Mammary epithelial cell (primary cell): ENCODE measurements around the gene HEATR5B.
"Not testable (repeated sequence)": the region's sequence is repeated elsewhere in the genome, so short reads cannot be mapped to it uniquely, and the experiment has no call there.

Experiments
- EZH2 ChIP-seq: IDR thresholded peaks from 2 replicates; pipeline ENCODE4 v1.6.1; 2012; ENCODE audit warnings: low read length, inconsistent platforms, borderline replicate concordance
- TF ChIP-seq, protein P1 (sequence below), 2 donors: IDR thresholded peaks in 1 of 2; conservative IDR thresholded peaks in 1 of 2; 2 replicates each; pipeline ENCODE4 v1.5.1; 2011 to 2012; ENCODE audit warnings: inconsistent platforms in 2 of 2, low read length in 2 of 2, mild to moderate bottlenecking in 2 of 2, control low read depth in 1 of 2, low read depth in 1 of 2; ENCODE audit not compliant: insufficient read depth in 1 of 2; ENCODE audit errors: extremely low read depth in 1 of 2

DNA sequence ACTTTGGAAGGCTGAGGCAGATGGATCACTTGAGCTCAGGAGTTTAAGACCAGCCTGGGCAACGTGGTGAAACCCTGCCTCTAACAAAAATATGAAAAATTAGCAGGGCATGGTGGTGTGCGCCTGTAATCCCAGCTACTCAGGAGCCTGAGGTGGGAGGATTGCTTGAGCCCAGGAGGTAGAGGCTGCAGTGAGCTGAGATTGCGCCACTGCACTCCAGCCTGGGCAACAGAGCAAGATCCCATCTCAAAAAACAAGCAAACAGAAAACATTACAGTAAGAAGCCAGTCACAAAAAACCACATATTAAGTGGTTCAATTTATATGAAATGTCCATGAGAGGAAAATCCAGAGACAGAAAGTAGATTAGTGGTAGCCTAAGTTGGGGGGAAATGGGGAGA lies 105.2 kb downstream of the HEATR5B start:
- TF ChIP-seq, protein P1, sequence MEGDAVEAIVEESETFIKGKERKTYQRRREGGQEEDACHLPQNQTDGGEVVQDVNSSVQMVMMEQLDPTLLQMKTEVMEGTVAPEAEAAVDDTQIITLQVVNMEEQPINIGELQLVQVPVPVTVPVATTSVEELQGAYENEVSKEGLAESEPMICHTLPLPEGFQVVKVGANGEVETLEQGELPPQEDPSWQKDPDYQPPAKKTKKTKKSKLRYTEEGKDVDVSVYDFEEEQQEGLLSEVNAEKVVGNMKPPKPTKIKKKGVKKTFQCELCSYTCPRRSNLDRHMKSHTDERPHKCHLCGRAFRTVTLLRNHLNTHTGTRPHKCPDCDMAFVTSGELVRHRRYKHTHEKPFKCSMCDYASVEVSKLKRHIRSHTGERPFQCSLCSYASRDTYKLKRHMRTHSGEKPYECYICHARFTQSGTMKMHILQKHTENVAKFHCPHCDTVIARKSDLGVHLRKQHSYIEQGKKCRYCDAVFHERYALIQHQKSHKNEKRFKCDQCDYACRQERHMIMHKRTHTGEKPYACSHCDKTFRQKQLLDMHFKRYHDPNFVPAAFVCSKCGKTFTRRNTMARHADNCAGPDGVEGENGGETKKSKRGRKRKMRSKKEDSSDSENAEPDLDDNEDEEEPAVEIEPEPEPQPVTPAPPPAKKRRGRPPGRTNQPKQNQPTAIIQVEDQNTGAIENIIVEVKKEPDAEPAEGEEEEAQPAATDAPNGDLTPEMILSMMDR (conservative IDR thresholded peaks at IDR 0.05 in 1 of 2, IDR thresholded peaks at IDR 0.05 in 1 of 2; ENCODE audit: extremely low read depth in 1 of 2, insufficient read depth in 1 of 2, low read depth in 1 of 2, low read length in 2 of 2): not testable (repeated sequence)
- TF ChIP-seq EZH2: not testable (repeated sequence)
